CD14-positive monocyte (primary cell): ENCODE measurements around the gene TJP3. TPM values are rescaled to one million over a fixed set of nuclear protein-coding genes. Genes with fewer than 3 reads are reported as not detected.

Source experiments
- DNase-seq, 3 donors: peaks; one replicate each; pipeline ENCODE4 v3.0.0-alpha.2; 2011 to 2022
- H2AFZ ChIP-seq: 2 replicates; pipeline ENCODE4 v1.6.0; 2012; ENCODE audit warnings: mild to moderate bottlenecking, low read depth, low read length, inconsistent platforms; ENCODE audit not compliant: insufficient read depth, poor library complexity, severe bottlenecking
- H3K27ac ChIP-seq, 2 donors: 1 replicate in 1 of 2; 2 replicates in 1 of 2; pipeline ENCODE4 v1.5.1; 2012 to 2013; ENCODE audit warnings: low read length in 2 of 2, control low read depth in 1 of 2, inconsistent platforms in 1 of 2, low read depth in 1 of 2, mild to moderate bottlenecking in 1 of 2
- H3K27me3 ChIP-seq, 2 donors: one replicate each; pipeline versions ENCODE4 v1.6.0 to v1.6.1; 2011 to 2013; ENCODE audit warnings: low read length in 2 of 2; ENCODE audit not compliant: control insufficient read depth in 2 of 2, insufficient read depth in 2 of 2
- H3K36me3 ChIP-seq, 2 donors: replicated peaks in 1 of 2; 1 replicate in 1 of 2; 2 replicates in 1 of 2; pipeline versions ENCODE4 v1.5.1 to v1.6.1; 2012 to 2013; ENCODE audit warnings: low read length in 2 of 2, control low read depth in 1 of 2, inconsistent platforms in 1 of 2, mild to moderate bottlenecking in 1 of 2; ENCODE audit not compliant: insufficient read depth in 2 of 2, control insufficient read depth in 1 of 2
- H3K4me1 ChIP-seq, 2 donors: 1 replicate in 1 of 2; 2 replicates in 1 of 2; pipeline versions ENCODE4 v1.5.1 to v1.6.1; 2012 to 2013; ENCODE audit warnings: low read length in 2 of 2, control low read depth in 1 of 2, inconsistent platforms in 1 of 2, mild to moderate bottlenecking in 1 of 2, moderate library complexity in 1 of 2; ENCODE audit not compliant: insufficient read depth in 2 of 2, control insufficient read depth in 1 of 2
- H3K4me2 ChIP-seq: replicated peaks from 2 replicates; pipeline ENCODE3; 2012; ENCODE audit warnings: low read length, moderate library complexity, mild to moderate bottlenecking; ENCODE audit not compliant: poor library complexity, severe bottlenecking; ENCODE audit errors: extremely low read depth
- H3K4me3 ChIP-seq, 3 experiments: fragments of 200-600 bp in 1 of 3; sonication (generic) in 1 of 3; replicated peaks in 1 of 3; 1 replicate in 2 of 3; 2 replicates in 1 of 3; pipeline ENCODE4 v1.5.1; 2011 to 2013; ENCODE audit warnings: low read length in 3 of 3, mild to moderate bottlenecking in 3 of 3, control low read depth in 2 of 3, low read depth in 2 of 3, inconsistent platforms in 1 of 3, moderate library complexity in 1 of 3
- H3K79me2 ChIP-seq: 2 replicates; pipeline ENCODE4 v1.6.0; 2012; ENCODE audit warnings: mild to moderate bottlenecking, control low read depth, inconsistent platforms, low read length, moderate library complexity; ENCODE audit not compliant: insufficient read depth
- H3K9ac ChIP-seq: 2 replicates; pipeline ENCODE4 v1.6.0; 2017; ENCODE audit warnings: low read length, mild to moderate bottlenecking; ENCODE audit not compliant: insufficient read depth, poor library complexity, severe bottlenecking
- H3K9me3 ChIP-seq, 2 donors: replicated peaks in 1 of 2; 1 replicate in 1 of 2; 2 replicates in 1 of 2; pipeline versions ENCODE4 v1.5.1 to v1.6.1; 2012 to 2013; ENCODE audit warnings: low read length in 2 of 2, control low read depth in 1 of 2; ENCODE audit not compliant: control insufficient read depth in 1 of 2, insufficient read depth in 1 of 2
- H4K20me1 ChIP-seq: 2 replicates; pipeline ENCODE4 v1.6.0; 2012; ENCODE audit warnings: mild to moderate bottlenecking, low read length, control low read depth, moderate library complexity; ENCODE audit not compliant: insufficient read depth
- H3K27ac Mint-ChIP-seq, 7 donors: one replicate each; pipeline ENCODE4 v1.8.0; 2020; ENCODE audit warnings: mild to moderate bottlenecking in 7 of 7, mixed read lengths in 7 of 7, moderate library complexity in 6 of 7, inconsistent platforms in 2 of 7
- H3K27me3 Mint-ChIP-seq, 3 donors: one replicate each; pipeline ENCODE4 v1.8.0; 2021 to 2022; ENCODE audit warnings: low read depth in 3 of 3, mild to moderate bottlenecking in 3 of 3, mixed read lengths in 3 of 3, moderate library complexity in 3 of 3, inconsistent platforms in 1 of 3
- H3K36me3 Mint-ChIP-seq, 2 donors: one replicate each; pipeline ENCODE4 v1.8.0; 2020; ENCODE audit warnings: mixed read lengths in 2 of 2, inconsistent platforms in 1 of 2, mild to moderate bottlenecking in 1 of 2
- H3K4me1 Mint-ChIP-seq: one replicate; pipeline ENCODE4 v1.8.0; 2020; ENCODE audit warnings: mild to moderate bottlenecking, mixed read lengths
- H3K4me3 Mint-ChIP-seq, 2 donors: one replicate each; pipeline ENCODE4 v1.8.0; 2020; ENCODE audit warnings: mild to moderate bottlenecking in 2 of 2, mixed read lengths in 2 of 2, moderate library complexity in 1 of 2
- H3K9me3 Mint-ChIP-seq, 7 donors: one replicate each; pipeline ENCODE4 v1.8.0; 2020 to 2022; ENCODE audit warnings: mixed read lengths in 7 of 7, mild to moderate bottlenecking in 6 of 7, moderate library complexity in 6 of 7, inconsistent platforms in 2 of 7
- CTCF ChIP-seq: fragments of 200-600 bp; IDR thresholded peaks from one replicate; pipeline ENCODE4 v1.8.0; 2022; ENCODE audit warnings: antibody characterized with exemption, mild to moderate bottlenecking
- WGBS: methylation state at CpG from one replicate; pipeline ENCODE4 v1.1.5; 2013; ENCODE audit warnings: missing lambda C conversion rate; ENCODE audit not compliant: insufficient coverage; 5-methylcytosine and 5-hydroxymethylcytosine counted together
- intact Hi-C, 2 donors: fragments of 100-400 bp; cut with micrococcal nuclease; formaldehyde crosslinking; loops; one replicate each; pipeline versions ENCODE4 v1.15.0 to v1.15.1; 2023
- polyA plus RNA-seq, 3 donors: library from polyadenylated mRNA; depleted of rRNA in 1 of 3; unstranded in 2 of 3; stranded (reverse) in 1 of 3; fragments of 300-500 nt in 2 of 3; fragments of >200 nt in 1 of 3; fragmentation: Illumina TruSeq in 2 of 3; gene quantifications; 1 replicate in 2 of 3; 2 replicates in 1 of 3; pipeline ENCODE4 v1.2.3, GENCODE V29; 2012 to 2021

TJP3 gene
- polyA plus RNA-seq, 3 donors, result 0.01 TPM; not detected in 2

- Histone ChIP-seq H3K9ac (peak overlapping the region; percentile 60), H3K79me2 (peaks cover 11% of the 10 kb centered on the region), H2AFZ (no peak overlapping the region), H3K4me2 (peak overlapping the region; percentile 65), H4K20me1 (peaks cover 98% of the 10 kb centered on the region), H3K4me1 (peaks cover 21 to 25% of the 10 kb centered on the region in 2 donors), H3K36me3 (peaks cover 3 to 26% of the 10 kb centered on the region in 2 donors), H3K27me3 (peaks cover 3 to 18% of the 10 kb centered on the region in 2 donors), H3K9me3 (no peaks in the 10 kb centered on the region), H3K4me3 (no peak overlapping the region), H3K27ac (no peak overlapping the region)
- intact Hi-C loops, result loop anchor here (5.0 kb wide), 2 partner anchors 37 to 152 kb away; partner anchors contain the start of gene TJP3 (in 2 of the 2)
- H3K27ac Mint-ChIP-seq, result peak overlapping the region in 1 of 7 donors; percentile 42
- DNase-seq, result no peak
- peaks cover 24% of the 10 kb centered on the region for H3K4me1 Mint-ChIP-seq
- H3K4me3 Mint-ChIP-seq, result peak overlapping the region in 1 of 2 donors; percentile 88
- peaks cover 32 to 44% of the 10 kb centered on the region in 2 donors for H3K36me3 Mint-ChIP-seq
- H3K9me3 Mint-ChIP-seq, result peaks cover 0 to 6% (median 0%) of the 10 kb centered on the region in 7 donors
- 73% methylated on average over 30 of the region's 33 CpGs for WGBS
- no peak for TF ChIP-seq CTCF
- H3K27me3 Mint-ChIP-seq, result peaks cover 13 to 29% (median 20%) of the 10 kb centered on the region in 3 donors
Observed at GRCh38 chr19:3669947-3670795, 38.0 kb upstream of the TJP3 start.

GRCh38 chr19:3670796-3671679, 37.1 kb upstream of the TJP3 start:
- Mint-ChIP-seq H3K27me3 (peaks cover 13 to 29% (median 21%) of the 10 kb centered on the region in 3 donors), H3K9me3 (peaks cover 0 to 6% (median 0%) of the 10 kb centered on the region in 7 donors), H3K36me3 (peaks cover 33 to 43% of the 10 kb centered on the region in 2 donors), H3K27ac (peak overlapping the region in 4 of 7 donors; percentile 25 to 88 (median 60)), H3K4me3 (peak overlapping the region; percentile 65 to 88), H3K4me1 (peaks cover 24% of the 10 kb centered on the region)
- peaks cover 98% of the 10 kb centered on the region for H4K20me1 ChIP-seq
- H3K9me3 ChIP-seq, result no peaks in the 10 kb centered on the region
- WGBS, result 3% methylated on average over 35 of the region's 45 CpGs
- H3K36me3 ChIP-seq, result peaks cover 2 to 27% of the 10 kb centered on the region in 2 donors
- H3K9ac ChIP-seq, result peak overlapping the region; percentile 60
- H2AFZ ChIP-seq, result no peak overlapping the region
- H3K27ac ChIP-seq, result no peak overlapping the region
- DNase-seq, result peak; percentile 12 to 43 (median 18)
- peaks cover 3 to 18% of the 10 kb centered on the region in 2 donors for H3K27me3 ChIP-seq
- no peak for TF ChIP-seq CTCF
- H3K4me2 ChIP-seq, result peak overlapping the region; percentile 65
- H3K4me3 ChIP-seq, result peak overlapping the region in 1 of 3 experiments; percentile 49
- H3K79me2 ChIP-seq, result peaks cover 11% of the 10 kb centered on the region
- intact Hi-C loops, result no loop called here
- H3K4me1 ChIP-seq, result peaks cover 21 to 25% of the 10 kb centered on the region in 2 donors
